GM18868 (cell line): ENCODE data around the gene FAM3B.
"Not testable (repeated sequence)": the region's sequence is repeated elsewhere in the genome, so short reads cannot be mapped to it uniquely, and the experiment has no call there.

ENCODE experiments used
- ATAC-seq: cut with Tn5 transposase; IDR thresholded peaks from one replicate; pipeline ENCODE4 v1.9.1; 2021; ENCODE audit warnings: mild to moderate bottlenecking, moderate library complexity; ENCODE audit not compliant: unreplicated experiment

The FAM3B gene

DNA sequence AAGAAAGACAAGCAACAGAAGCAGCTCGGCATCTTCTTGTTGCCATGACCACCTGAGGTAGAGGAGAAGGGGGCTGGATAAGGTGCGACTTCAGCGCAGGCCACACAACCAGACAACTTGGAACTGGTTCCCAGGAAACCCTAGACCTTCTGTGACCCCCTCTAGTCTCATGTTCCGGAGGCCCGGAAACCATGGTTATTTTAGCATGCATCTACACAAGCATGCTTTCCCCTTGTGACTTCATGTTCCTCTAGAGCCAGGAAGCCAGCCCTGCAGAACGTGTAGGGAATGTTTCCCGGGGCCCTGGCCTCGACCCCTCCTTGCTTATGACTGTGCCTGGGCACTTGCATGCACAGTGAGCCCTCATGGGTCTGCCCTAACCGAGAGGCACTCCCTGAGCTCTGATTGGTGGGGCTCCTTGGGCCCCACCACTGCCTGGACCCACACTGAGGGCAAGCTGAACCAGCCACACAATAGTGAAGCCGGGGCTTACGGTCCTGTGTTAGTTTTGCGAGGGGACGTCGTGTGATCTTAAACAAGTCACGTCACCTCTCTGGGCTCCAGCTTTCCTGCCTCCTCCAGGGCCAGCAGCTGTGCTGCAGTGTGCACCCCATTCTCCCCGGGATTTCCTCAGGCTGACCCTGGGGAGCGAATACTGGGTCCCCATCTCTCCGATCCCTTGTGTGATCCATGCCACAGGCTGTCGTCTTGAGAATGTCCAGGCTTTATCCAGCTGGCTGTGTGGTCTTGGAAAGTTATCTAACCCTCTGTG, 33.2 kb downstream of the FAM3B start:
- ATAC-seq, result no peak

DNA sequence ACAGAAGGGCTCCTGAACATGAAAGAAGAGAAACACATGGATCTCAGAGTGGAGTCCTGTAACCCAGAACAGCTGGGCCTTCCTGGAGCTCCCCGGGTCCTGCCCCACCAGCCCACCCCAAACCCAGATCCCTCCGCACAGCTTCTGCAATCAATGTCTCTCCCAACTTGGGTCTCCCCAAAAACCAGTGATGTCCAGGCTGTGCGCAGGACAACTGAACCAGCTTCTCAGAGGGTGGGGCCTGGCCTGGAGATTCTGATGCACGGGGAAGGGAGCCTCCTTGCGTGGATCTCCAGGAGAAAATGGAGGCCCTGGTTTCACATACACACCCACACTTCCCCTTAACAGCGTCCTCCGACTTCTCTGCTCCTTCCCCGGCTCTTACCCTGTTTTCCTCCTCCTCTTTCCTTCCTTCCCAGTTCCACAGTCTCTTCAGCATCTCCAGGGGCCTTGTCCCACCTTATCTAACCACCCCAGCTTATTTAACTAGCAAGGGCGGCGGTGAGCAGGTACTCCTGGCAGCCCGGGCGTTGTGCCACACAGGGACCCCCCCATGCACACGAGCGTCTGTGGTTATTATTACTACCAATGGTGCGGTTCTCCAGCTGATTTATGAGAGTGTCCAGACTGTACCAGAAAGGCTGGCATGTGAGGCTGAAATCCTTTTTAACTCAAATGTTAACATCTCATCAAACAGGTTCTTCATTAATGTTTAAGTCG, 34.0 kb downstream of the FAM3B start:
- no peak for ATAC-seq

DNA sequence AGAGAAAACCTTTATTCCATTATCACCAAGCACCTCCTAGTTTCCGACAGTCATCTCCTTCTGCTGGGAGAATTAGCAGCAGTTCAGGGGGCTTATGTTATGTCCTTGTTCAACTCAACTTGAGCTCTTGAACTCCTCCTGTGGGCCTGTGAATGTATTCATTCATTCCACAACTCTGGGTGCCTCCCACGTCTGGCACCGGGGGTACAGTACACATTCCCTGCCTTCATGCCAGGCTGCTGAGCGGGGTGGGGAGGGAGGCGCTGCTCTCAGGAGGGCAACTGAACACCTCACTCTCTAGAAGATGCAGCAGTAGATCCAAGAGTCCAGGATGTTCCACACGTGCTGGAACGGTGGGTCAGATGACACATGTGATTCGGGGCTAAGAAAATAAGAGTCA, 40.9 kb downstream of the FAM3B start:
- no peak for ATAC-seq

DNA sequence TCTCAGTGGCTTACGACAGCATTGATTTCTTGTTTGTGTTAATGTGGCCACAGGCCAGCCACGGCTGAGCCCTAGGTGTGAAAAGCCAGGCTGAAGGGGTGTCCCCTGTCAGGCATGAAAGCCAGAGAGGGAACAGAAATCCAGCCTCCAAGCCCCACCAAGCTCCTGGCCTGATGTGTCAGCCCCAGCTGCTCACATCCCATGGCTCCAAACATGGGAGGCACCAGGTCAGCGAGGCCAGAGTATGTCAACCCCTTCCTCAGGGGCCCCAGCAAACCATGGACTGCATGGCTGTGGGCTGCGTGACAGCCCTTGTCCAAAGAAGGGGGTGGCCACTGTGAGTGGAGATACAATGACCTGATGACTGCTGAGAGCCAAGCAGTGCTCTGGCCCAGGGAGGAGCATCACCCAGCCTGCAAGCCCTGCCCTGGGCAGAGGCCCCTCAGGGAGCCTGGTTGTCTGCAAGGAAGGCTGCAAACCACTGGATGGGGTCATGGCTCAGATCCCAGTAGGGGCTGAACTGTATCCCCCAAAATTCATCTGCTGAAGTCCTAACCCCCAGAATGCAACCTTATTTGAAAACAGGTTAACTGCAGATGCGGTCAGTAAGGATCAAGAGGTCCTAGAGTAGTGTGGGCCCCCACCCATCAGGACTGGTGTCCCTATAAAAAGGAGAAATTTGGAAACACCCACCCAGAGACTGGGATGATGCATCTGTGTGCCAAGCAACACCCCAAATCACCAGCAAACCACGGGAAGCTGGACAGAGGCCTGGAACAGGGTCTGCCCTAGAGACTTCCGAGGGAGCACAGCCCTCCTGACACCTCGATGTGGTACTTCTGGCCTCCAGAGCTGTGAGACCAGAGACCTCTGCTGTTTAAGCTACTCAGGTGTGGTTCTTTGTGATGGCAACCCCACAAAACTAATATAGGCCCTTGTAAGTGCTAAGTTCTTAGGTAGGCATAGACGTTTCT, 41.9 kb downstream of the FAM3B start:
- ATAC-seq, result no peak

DNA sequence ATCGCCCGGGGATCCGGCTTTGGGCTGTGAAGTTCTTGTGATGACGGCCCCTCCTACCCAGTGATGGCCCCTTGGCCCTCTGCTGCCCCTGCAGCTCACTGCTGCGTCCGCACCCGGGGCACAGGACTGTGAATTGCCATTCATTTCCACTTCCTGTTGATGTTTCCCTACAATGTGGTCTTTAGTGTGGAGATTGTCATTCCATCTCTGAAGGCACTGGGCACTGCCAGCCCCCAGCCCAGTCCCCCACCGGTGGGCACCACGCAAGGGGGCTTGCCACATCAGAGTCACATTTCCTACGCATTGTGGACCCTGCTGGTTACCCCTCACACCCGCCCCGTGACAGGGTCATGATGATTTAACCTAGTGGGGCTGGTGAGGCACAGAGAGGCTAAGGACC, 42.7 kb downstream of the FAM3B start:
- ATAC-seq, result no peak

DNA sequence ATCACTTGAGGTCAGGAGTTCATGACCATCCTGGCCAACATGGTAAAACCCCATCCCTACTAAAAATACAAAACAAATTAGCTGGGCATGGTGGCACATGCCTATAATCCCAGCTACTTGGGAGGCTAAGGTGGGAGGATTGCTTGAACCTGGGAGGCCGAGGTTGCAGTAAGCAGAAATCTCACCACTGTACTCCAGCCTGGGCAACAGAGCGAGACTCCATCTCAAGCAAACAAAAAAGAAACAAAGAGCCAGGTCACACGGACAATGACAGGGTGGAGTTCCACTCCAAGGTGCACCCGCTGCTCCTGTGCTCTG, 43.1 kb downstream of the FAM3B start:
- ATAC-seq, result not testable (repeated sequence)

DNA sequence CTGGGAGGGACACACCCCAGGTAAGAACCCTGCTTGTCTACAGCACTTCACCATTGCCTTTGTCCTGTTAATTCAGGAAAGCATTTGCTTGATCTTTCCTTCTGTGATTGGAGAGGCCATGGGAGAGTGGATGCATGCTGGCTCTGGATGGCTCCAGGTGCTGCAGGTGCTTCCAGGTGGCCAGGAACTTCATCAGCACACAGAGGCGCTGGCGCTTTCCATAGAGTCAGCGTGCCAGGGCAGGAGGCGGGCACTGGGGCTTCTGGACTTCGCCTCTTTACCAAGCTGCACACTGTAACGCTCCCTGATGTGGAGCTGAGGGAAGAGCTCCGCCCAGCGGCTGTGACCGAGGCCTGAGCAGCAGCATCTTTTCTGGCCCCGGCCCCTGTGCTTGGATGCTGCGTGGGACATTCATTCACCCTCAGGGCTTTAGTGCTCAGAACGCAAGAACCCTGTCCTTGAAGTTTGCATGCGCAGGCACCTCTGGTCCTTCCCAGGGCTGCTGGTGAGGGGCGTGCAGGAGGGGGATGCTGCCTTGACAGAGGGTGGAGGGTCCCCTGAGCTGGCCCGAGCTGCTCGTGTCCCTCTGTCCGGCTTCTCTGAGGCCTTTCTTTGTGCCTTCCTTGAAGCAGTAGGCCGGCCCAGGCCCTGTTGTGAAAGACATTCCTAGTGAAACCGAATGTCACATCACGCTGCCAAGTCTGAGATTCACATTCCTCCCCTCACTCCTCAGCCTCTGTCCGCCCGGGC, 43.6 kb downstream of the FAM3B start:
- ATAC-seq, result no peak

DNA sequence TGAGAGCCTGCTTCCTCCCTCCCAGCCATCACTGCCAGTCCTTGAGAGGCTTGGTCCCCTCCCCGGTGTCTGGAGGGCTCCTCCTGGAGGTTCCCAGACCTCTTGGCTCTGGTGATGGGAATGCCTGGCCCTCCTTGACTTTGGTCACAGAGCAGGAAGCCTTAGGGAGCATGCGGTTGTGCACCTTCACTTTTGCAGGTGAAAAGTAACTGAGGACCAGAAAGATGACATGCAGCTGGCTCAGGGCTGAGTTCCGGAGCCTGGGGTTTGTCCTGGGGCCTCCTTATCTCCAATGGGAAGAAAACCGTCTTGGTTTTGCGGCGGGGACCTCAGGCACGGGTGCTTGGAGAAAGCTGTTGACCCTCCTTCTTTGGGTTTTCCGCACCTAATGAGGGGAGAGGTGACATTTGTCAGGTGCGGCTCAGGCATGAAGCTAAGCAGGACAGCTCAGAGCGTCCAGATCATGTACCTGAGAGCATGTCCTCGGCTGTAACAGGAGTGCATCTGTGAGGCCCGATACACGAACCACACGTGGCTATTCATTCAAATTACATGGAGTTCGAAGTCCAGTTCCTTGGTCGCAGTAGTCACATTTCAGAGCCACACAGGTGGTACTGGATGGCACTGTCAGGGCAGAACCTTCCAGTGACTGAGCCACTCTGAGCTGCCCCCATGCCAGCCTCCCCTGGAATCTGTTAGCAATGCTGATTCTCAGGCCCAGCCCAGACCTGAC, 44.6 kb downstream of the FAM3B start:
- no peak for ATAC-seq

DNA sequence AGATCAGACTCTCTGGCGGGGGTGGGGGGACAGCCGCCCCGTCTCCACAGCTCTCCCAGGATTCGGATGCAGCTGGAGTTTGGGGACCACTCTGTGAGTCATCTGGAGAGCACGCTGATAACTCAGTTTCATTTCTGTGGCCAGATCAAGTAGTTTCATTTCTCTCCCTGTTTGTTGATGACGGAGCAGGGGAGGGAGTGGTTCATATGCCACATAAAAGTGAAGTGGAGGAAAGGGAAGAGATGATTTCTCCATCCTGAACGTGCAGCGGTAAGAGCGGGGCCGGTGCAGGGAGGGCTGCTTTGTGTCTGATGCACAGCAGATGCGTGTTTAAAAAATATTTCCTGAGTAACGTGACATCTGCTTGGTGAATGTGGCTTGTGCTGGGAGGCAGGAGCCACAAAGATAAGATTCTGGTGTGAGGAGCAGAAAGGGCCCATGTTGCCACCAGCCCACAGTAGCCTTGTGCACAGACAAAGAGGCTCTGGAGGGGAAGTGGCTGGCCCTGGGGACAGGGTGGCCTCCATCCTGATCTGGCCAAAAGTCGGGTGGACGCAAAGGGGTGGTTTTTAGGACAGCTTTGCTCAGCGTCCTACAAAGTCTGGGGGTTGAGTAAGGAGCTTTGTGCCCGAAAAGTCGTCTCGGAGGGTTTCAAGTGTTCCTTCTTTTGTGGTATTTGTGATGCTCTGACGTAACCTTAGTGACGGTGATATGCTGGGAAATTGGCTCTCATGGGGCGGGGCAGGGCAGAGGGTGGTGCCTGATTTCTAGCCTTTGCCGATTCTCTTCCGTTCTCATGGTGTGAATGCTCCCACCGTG, 45.4 kb downstream of the FAM3B start, which contains the start of gene MX2:
Gene MX2, plus strand, starts transcription at position 242 of the 819 bp plus-strand sequence. CDS start 14,880 bp downstream, outside the sequence.
- ATAC-seq, result peak; percentile 70

DNA sequence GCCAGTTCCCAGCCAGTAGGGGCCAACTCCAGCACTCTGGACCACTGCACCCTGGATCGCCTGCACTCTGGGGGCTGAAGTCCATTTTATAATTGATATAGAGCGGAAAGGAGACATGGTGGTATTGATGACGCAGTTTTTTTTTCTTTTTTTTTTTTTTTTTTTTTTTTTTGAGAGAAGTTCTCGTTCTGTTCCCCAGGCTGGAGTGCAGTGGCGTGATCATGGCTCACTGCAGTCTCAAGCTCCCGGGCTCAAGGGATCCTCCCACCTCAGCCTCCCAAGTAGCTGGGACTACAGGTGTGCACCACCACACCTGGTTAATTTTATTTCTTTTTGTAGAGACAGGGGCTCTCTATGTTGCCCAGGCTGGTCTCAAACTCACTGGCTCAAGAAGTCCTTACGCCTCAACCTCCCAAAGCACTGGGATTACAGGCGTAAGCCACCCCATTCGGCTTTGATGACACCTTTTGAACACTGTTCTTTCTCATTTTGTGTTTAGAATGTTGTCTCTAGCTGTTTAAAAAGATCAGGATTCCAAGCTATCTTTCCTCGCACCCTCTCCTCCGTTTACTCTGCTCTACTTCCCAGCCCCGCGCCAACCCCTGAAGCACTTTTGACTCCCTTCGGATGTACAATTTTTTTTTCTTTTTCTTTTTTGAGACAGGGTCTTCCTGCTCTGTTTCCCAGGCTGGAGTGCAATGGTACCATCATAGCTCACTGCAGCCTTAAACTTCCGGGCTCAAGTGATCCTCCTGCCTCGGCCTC, 46.2 kb downstream of the FAM3B start:
- no peak for ATAC-seq

DNA sequence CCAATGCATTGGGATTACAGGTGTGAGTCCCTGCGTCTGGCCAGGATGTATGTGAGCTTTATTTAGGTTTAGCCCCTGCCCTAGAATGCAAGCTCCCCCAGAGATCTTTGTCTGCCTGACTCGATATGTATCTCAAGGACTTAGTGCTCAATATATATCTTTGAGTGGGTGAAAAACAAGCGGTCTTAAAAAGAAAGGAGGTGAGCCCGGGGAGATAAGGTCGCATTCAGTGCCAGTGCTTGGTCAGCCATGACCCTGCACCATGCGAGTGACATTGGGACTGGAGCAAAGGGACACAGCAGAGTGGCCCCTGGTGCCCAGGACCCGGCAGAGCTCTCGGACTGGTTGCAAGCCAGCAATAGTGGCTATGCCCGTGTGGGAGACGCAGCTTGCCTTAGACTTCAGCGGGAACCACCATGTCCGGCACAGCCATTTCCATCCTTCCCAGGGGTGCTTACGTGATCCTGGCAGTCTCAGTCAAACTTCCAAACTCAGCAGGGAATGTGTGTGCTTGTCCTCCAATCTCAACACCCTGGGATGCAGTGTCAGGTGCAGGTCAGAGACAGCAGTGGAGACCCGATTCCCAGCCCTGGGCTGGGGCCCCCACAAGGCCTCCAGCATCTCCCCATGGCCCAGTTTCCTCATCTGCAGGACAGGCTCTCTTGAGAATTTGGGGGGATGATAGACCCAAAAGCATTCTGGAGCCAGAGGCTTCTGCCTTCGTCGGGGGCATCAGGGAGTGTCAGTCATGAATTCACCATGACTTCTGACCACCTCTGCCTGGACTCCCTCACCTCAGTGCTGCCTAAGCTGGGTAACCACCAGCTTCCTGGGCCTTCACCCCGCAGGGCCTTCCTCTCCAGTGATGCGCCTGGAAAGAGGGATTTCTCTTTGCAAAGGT, 47.0 kb downstream of the FAM3B start:
- no peak for ATAC-seq

DNA sequence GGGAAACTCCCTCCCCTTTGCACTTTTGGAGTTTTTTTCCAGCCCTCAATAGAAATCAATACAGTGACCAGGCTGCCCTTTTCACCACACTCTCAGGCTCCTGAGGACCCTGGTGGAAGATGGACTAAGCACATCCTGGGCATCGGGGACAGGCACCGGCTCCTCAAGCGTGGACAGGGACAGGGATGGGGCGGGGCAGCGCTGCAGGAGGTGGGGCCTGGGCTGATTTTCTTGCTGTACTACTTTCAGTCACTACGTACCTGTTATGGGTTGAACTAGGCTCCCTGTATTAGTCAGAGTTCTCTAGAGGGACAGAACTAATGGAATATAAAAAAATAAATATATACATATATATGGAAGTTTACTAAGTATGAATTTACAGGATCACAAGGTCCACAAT, 47.7 kb downstream of the FAM3B start:
- no peak for ATAC-seq

DNA sequence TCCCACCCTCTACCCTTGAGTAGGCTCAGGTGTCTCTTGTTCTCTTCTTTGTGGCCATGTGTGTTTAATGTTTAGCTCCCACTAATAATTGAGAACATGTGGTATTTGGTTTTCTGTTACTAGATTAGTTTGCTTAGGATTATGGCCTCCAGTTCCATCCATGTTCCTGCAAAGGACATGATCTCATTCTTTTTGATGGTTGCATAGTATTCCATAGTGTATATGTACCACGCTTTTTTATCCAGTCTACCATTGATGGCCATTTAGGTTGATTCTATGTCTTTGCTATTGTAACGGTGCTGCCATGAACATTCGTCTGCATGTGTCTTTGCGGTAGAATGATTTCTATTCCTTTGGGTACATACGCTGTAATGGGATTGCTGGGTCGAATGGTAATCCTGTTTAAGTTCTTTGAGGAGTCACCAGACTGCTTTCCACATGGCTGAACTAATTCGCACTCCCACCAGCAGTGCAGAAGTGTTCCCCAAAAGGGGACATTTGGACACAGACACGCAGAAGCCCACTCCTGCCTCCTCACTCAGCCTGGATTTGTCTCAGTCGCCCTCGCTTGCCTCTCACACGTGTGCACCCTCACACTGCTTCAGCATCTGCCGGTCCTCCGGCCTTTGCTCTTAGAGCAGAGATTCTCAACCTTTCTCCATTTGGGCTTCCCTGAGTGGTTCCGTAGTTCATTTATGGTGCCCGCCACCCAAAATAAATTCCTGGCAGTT, 48.9 kb downstream of the FAM3B start:
- ATAC-seq, result no peak

DNA sequence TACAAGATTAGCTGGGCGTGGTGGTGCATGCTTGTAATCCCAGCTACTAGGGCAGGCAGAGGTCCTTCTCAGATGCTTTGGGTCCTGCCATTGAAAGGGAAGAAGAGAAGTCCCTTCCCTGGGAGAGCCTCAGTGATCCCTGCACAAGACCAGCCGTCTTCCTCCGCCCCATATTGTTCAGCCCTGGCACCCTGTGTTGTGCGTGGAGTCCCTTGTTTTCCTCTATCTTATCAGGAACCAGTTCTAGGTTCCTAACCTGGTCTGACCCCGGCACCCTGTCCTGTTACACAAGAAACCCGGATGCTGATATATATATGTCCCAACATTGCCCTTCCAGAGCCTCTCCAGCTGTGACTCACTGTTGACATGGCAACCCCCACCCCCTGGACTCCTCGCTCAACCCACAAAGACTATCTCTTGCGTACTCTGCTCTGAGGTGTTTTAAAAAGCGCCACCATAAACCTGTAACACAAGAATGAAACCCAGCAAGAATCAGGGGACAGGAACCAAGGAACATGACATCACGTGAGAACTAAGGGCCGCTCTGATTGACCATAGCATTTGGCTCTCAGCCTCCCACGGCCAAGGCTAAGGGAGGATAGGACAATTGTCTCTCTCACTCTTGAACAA, 50.0 kb downstream of the FAM3B start:
- ATAC-seq, result peak; percentile 20

DNA sequence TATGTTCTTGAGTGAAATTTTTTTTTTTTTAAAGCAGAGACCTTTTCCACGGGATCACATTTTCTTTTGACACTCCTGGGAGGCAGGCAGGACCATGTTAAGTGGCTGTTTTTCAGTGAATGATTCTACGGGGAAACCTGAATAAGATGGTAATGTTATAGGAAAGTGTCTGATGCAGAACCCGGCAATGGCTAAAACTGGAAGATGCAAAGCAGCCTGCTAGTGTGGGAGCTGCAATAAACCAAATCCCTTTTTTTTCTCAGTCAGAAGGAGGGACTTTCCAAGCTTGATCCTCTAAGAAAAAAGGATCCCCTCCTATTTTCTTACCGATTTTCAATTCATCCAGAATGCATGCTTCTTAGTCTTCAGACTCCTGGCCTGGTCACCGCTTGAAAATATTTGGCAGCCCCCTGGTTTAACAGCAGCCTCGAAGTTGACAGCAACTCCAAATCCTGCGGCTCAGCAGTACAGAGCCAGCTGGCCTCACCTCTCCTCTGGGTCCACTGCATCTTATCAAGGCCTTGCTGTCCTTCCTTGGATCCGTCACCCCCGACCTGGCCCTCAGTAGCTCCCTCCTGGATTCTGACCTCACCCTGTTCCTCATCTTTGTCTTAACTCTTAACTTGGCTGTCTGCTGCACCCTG, 50.8 kb downstream of the FAM3B start:
- peak; percentile 5 for ATAC-seq
